Ovary (tissue), 9 donors: ENCODE measurements around the gene SPP1. TPM values are rescaled to one million over a fixed set of nuclear protein-coding genes. Genes with fewer than 3 reads are reported as not detected.

Experiments used
- DNase-seq, 5 donors: peaks; one replicate each; pipeline ENCODE4 v3.0.0-alpha.2; 2019 to 2020
- H3K27ac ChIP-seq, 2 donors: fragments of 200-600 bp; one replicate each; pipeline versions ENCODE4 v1.5.1 to v1.8.0; 2019 to 2022
- H3K27me3 ChIP-seq: fragments of 200-600 bp; one replicate; pipeline ENCODE4 v1.8.0; 2022
- H3K36me3 ChIP-seq: fragments of 200-600 bp; sonication (generic); one replicate; pipeline ENCODE4 v1.5.1; 2019
- H3K4me1 ChIP-seq: one replicate; pipeline ENCODE4 v1.8.1; 2013; ENCODE audit warnings: mild to moderate bottlenecking, moderate library complexity; ENCODE audit not compliant: insufficient read depth
- H3K4me3 ChIP-seq: fragments of 200-600 bp; sonication (generic); one replicate; pipeline ENCODE4 v1.5.1; 2017
- H3K9me3 ChIP-seq, 2 donors: fragments of 200-600 bp in 1 of 2; sonication (generic) in 1 of 2; one replicate each; pipeline versions ENCODE4 v1.5.1 to v1.8.1; 2013 to 2019; ENCODE audit warnings: mild to moderate bottlenecking in 1 of 2, moderate library complexity in 1 of 2
- EP300 ChIP-seq: sonication (generic); formaldehyde crosslinking; IDR thresholded peaks from one replicate; pipeline ENCODE4 v1.6.1; 2017; ENCODE audit warnings: antibody characterized with exemption
- POLR2A ChIP-seq: fragments of 450-650 bp; IDR thresholded peaks from one replicate; pipeline ENCODE4 v1.6.1; 2017; ENCODE audit warnings: antibody characterized with exemption, mild to moderate bottlenecking, moderate library complexity
- WGBS, 3 donors: extraction: QIAGEN DNeasy Blood & Tissue Kit in 1 of 3; methylation state at CpG; one replicate each; pipeline versions ENCODE4 v1.1.5 to v1.1.7; 2013 to 2017; 5-methylcytosine and 5-hydroxymethylcytosine counted together
- intact Hi-C, 4 donors: fragments of 100-400 bp; cut with DNase I; formaldehyde crosslinking; loops; one replicate each; pipeline versions ENCODE4 v1.11.0 to v1.15.1; 2022 to 2023
- polyA plus RNA-seq, 2 donors: library from polyadenylated mRNA; stranded (reverse); fragments of 200-250 nt in 1 of 2; fragments of 350-450 nt in 1 of 2; fragmentation: Illumina TruSeq in 1 of 2; extraction: RNeasy Lipid Tissue Mini Kit (QIAGEN cat#74804) in 1 of 2; gene quantifications; one replicate each; pipeline ENCODE4 v1.2.3, GENCODE V29; 2013 to 2014
- total RNA-seq, 7 donors: library from RNA; depleted of rRNA in 2 of 7; stranded (reverse); fragments of >200 nt in 2 of 7; fragmentation: NEBNext Ultra II Directional in 3 of 7; extraction: Animal tissue kit (Norgen Biotek cat#: 25700) in 3 of 7; gene quantifications; one replicate each; pipeline versions ENCODE4 v1.1.0 to v1.2.4, GENCODE V29; 2016 to 2023
- TF ChIP-seq, protein P1 (sequence below), 3 donors: fragments of 450-650 bp in 2 of 3; fragments of 200-600 bp in 1 of 3; IDR thresholded peaks; one replicate each; pipeline versions ENCODE4 v1.5.1 to v1.8.0; 2016 to 2022; ENCODE audit warnings: antibody characterized with exemption in 3 of 3, mild to moderate bottlenecking in 1 of 3
- donor health status: DM: no; HTN: no; CAD: no; lungs with moderate emphysema.
- donor health status: DM: no; HTN: no; CAD: no.
- donor health status: Bipolar disorder and iron deficiency.
- donor health status: DM: yes; HTN: yes; CAD: no.
- donor health status: DM: no; HTN: no; CAD: no.
- donor health status: DM: yes; HTN: yes; CAD: no.

Gene SPP1
- total and polyA plus RNA-seq, 9 donors = 5.6 to 88.7 (median 23.7) TPM

- H3K27ac ChIP-seq = no peak overlapping the region
- no peaks in the 10 kb centered on the region for H3K9me3 ChIP-seq
- no peaks in the 10 kb centered on the region for H3K27me3 ChIP-seq
- intact Hi-C loops = no loop called here
- no peak for DNase-seq
- 14 to 35% (median 27%) methylated on average over 1 of the region's 1 CpG for WGBS, 3 donors
- TF ChIP-seq, protein P1, sequence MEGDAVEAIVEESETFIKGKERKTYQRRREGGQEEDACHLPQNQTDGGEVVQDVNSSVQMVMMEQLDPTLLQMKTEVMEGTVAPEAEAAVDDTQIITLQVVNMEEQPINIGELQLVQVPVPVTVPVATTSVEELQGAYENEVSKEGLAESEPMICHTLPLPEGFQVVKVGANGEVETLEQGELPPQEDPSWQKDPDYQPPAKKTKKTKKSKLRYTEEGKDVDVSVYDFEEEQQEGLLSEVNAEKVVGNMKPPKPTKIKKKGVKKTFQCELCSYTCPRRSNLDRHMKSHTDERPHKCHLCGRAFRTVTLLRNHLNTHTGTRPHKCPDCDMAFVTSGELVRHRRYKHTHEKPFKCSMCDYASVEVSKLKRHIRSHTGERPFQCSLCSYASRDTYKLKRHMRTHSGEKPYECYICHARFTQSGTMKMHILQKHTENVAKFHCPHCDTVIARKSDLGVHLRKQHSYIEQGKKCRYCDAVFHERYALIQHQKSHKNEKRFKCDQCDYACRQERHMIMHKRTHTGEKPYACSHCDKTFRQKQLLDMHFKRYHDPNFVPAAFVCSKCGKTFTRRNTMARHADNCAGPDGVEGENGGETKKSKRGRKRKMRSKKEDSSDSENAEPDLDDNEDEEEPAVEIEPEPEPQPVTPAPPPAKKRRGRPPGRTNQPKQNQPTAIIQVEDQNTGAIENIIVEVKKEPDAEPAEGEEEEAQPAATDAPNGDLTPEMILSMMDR (IDR thresholded peaks at IDR 0.05) = no peak
- no peaks in the 10 kb centered on the region for H3K36me3 ChIP-seq
- H3K4me1 ChIP-seq = no peaks in the 10 kb centered on the region
- no peak overlapping the region for H3K4me3 ChIP-seq
Measured at GRCh38 chr4:87949961-87950360, 25.6 kb upstream of the SPP1 start.

DNA sequence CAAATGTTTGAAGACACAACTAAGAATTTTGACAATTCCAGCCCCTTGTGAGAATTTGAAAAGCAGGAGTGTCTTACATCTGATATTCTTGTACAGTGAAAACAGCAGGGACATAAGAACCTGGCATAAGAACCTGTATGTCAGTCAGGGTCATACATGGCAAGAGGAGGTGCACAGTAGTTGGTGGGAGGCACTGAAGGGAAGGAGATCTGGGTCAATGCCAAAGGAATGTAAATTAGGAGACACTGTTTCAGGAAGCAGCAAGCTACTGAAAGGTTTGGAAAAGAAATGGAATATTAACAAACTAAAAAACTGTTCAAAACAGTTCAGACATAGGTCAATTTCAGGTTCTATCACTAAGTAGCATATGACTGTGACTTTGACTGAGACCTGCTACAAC, 25.0 kb upstream of the SPP1 start:
- intact Hi-C loops = no loop called here
- H3K27ac ChIP-seq = no peak overlapping the region
- H3K36me3 ChIP-seq = no peaks in the 10 kb centered on the region
- no peak for DNase-seq
- H3K4me1 ChIP-seq = no peaks in the 10 kb centered on the region
- H3K27me3 ChIP-seq = no peaks in the 10 kb centered on the region
- H3K9me3 ChIP-seq = no peaks in the 10 kb centered on the region
- TF ChIP-seq EP300 (no peak), POLR2A (no peak)
- TF ChIP-seq, protein P1 (IDR thresholded peaks at IDR 0.05) = no peak
- no peak overlapping the region for H3K4me3 ChIP-seq

- Histone ChIP-seq H3K27ac (no peak overlapping the region), H3K9me3 (no peaks in the 10 kb centered on the region), H3K4me1 (no peaks in the 10 kb centered on the region), H3K36me3 (no peaks in the 10 kb centered on the region), H3K4me3 (no peak overlapping the region), H3K27me3 (no peaks in the 10 kb centered on the region)
- intact Hi-C loops = no loop called here
- TF ChIP-seq EP300 = no peak
- TF ChIP-seq POLR2A = no peak
- TF ChIP-seq, protein P1 (IDR thresholded peaks at IDR 0.05) = no peak
- WGBS, 3 donors = 73 to 85% (median 76%) methylated on average over 3 of the region's 3 CpGs
- DNase-seq = no peak
Measured at GRCh38 chr4:87950936-87951511, 24.5 kb upstream of the SPP1 start.

- Histone ChIP-seq H3K36me3 (no peaks in the 10 kb centered on the region), H3K4me1 (no peaks in the 10 kb centered on the region), H3K4me3 (no peak overlapping the region), H3K27ac (no peak overlapping the region), H3K27me3 (no peaks in the 10 kb centered on the region), H3K9me3 (no peaks in the 10 kb centered on the region)
- intact Hi-C loops = no loop called here
- DNase-seq = no peak
- WGBS, 3 donors = 66 to 77% (median 77%) methylated on average over 1 of the region's 1 CpG
- no peak for TF ChIP-seq EP300
- TF ChIP-seq, protein P1 (IDR thresholded peaks at IDR 0.05) = no peak
- no peak for TF ChIP-seq POLR2A
Measured at GRCh38 chr4:87953826-87954225, 21.7 kb upstream of the SPP1 start.

DNA sequence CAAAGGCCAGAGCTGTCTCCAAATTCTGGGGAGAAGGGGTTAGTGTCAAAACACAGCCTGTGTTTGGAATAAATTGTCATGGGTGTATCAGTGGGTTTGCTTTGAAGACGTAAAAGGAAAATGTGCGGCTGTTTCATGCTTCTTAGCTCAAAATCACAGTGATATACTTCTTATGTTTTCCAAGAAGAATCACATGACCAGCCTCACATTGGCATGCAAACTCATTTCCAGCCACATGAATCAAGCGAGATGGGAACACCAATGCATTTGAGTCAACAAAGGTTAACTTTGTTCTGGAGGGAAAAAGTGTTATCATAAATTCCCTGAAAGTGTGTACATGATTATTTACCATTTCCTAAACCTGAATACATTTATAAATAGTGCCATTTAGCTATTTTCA, 19.0 kb upstream of the SPP1 start:
- Histone ChIP-seq H3K36me3 (no peaks in the 10 kb centered on the region), H3K9me3 (no peaks in the 10 kb centered on the region), H3K27ac (no peak overlapping the region), H3K4me3 (no peak overlapping the region), H3K27me3 (no peaks in the 10 kb centered on the region), H3K4me1 (no peaks in the 10 kb centered on the region)
- intact Hi-C loops = no loop called here
- WGBS, 3 donors = 62 to 77% (median 66%) methylated on average over 3 of the region's 3 CpGs
- no peak for DNase-seq
- TF ChIP-seq POLR2A = no peak
- TF ChIP-seq EP300 = no peak
- TF ChIP-seq, protein P1 (IDR thresholded peaks at IDR 0.05) = no peak
